AG09309 (cell line): Measurements from ENCODE around the gene IL18BP.
A peak's percentile ranks its signal among the peaks of the same experiment; 100 is the strongest.

ENCODE experiments used
- DNase-seq: peaks from one replicate; pipeline ENCODE4 v3.0.0-alpha.2; 2010; ENCODE audit warnings: low read depth
- H3K4me3 ChIP-seq: 2 replicates; pipeline ENCODE4 v1.5.1; 2011; ENCODE audit warnings: mild to moderate bottlenecking, low read depth, low read length, moderate library complexity; ENCODE audit not compliant: control insufficient read depth
- TF ChIP-seq, protein P1 (sequence below): IDR thresholded peaks from 2 replicates; pipeline ENCODE4 v1.5.1; 2011; ENCODE audit warnings: mild to moderate bottlenecking, low read depth, low read length, inconsistent platforms; ENCODE audit not compliant: insufficient read depth, control insufficient read depth; ENCODE audit errors: missing control alignments

Gene IL18BP

GRCh38 chr11:71964641-71965040, 34.1 kb upstream of the IL18BP start:
- no peak for DNase-seq
- TF ChIP-seq, protein P1, sequence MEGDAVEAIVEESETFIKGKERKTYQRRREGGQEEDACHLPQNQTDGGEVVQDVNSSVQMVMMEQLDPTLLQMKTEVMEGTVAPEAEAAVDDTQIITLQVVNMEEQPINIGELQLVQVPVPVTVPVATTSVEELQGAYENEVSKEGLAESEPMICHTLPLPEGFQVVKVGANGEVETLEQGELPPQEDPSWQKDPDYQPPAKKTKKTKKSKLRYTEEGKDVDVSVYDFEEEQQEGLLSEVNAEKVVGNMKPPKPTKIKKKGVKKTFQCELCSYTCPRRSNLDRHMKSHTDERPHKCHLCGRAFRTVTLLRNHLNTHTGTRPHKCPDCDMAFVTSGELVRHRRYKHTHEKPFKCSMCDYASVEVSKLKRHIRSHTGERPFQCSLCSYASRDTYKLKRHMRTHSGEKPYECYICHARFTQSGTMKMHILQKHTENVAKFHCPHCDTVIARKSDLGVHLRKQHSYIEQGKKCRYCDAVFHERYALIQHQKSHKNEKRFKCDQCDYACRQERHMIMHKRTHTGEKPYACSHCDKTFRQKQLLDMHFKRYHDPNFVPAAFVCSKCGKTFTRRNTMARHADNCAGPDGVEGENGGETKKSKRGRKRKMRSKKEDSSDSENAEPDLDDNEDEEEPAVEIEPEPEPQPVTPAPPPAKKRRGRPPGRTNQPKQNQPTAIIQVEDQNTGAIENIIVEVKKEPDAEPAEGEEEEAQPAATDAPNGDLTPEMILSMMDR: no peak
- H3K4me3 ChIP-seq: no peak overlapping the region

- TF ChIP-seq, protein P1: no peak
- no peak for DNase-seq
Observed at GRCh38 chr11:71971680-71972079, 27.0 kb upstream of the IL18BP start.

GRCh38 chr11:71976551-71976950, 22.2 kb upstream of the IL18BP start:
- no peak overlapping the region for H3K4me3 ChIP-seq
- no peak for DNase-seq
- TF ChIP-seq, protein P1: no peak

More at GRCh38 chr11:71971680-71972079, 27.0 kb upstream of the IL18BP start:
- H3K4me3 ChIP-seq: no peak overlapping the region

GRCh38 chr11:71977090-71977489, 21.6 kb upstream of the IL18BP start:
- no peak for DNase-seq
- no peak overlapping the region for H3K4me3 ChIP-seq
- TF ChIP-seq, protein P1: no peak

- TF ChIP-seq, protein P1: peak; percentile 72
- no peak overlapping the region for H3K4me3 ChIP-seq
- DNase-seq: no peak
Observed at GRCh38 chr11:71977743-71978418, 20.8 kb upstream of the IL18BP start.

GRCh38 chr11:71979094-71979493, 19.6 kb upstream of the IL18BP start:
- H3K4me3 ChIP-seq: no peak overlapping the region
- no peak for DNase-seq
- TF ChIP-seq, protein P1: no peak
